HG03378 (cell line): Measurements from ENCODE around the gene ARPC5.
A peak's percentile ranks its signal among the peaks of the same experiment; 100 is the strongest.
"Not testable (repeated sequence)": the region's sequence is repeated elsewhere in the genome, so short reads cannot be mapped to it uniquely, and the experiment has no call there.

Experiments
- ATAC-seq: cut with Tn5 transposase; IDR thresholded peaks from one replicate; pipeline ENCODE4 v1.9.1; 2021; ENCODE audit warnings: mild to moderate bottlenecking, moderate library complexity; ENCODE audit not compliant: unreplicated experiment

Gene ARPC5

GRCh38 chr1:183648042-183648441, 12.5 kb upstream of the ARPC5 start:
- no peak for ATAC-seq

- ATAC-seq: no peak
Observed at GRCh38 chr1:183646776-183647175, 11.2 kb upstream of the ARPC5 start.

- no peak for ATAC-seq
Observed at GRCh38 chr1:183645531-183645930, 9.9 kb upstream of the ARPC5 start.

GRCh38 chr1:183642166-183642565, 6.6 kb upstream of the ARPC5 start:
- no peak for ATAC-seq

GRCh38 chr1:183640193-183640592, 4.6 kb upstream of the ARPC5 start:
- no peak for ATAC-seq

- no peak for ATAC-seq
Observed at GRCh38 chr1:183638649-183639387, 3.2 kb upstream of the ARPC5 start.

- ATAC-seq: no peak
Observed at GRCh38 chr1:183636783-183637182, 1.2 kb upstream of the ARPC5 start.

GRCh38 chr1:183636334-183636682, 725 bp upstream of the ARPC5 start:
- no peak for ATAC-seq

- ATAC-seq: no peak
Observed at GRCh38 chr1:183635099-183635605, 431 bp downstream of the ARPC5 start.

GRCh38 chr1:183634429-183635065, 1.0 kb downstream of the ARPC5 start:
- ATAC-seq: no peak

- peak; percentile 84 for ATAC-seq
Observed at GRCh38 chr1:183633676-183634343, 1.8 kb downstream of the ARPC5 start.

- ATAC-seq: no peak
Observed at GRCh38 chr1:183632964-183633363, 2.6 kb downstream of the ARPC5 start.

GRCh38 chr1:183632114-183632513, 3.5 kb downstream of the ARPC5 start:
- no peak for ATAC-seq

- ATAC-seq: no peak
Observed at GRCh38 chr1:183630748-183631147, 4.8 kb downstream of the ARPC5 start.

- no peak for ATAC-seq
Observed at GRCh38 chr1:183628537-183628936, 7.0 kb downstream of the ARPC5 start.

GRCh38 chr1:183626236-183626635, 9.3 kb downstream of the ARPC5 start:
- not testable (repeated sequence) for ATAC-seq

- ATAC-seq: peak; percentile 77
Observed at GRCh38 chr1:183622884-183623785, 12.4 kb downstream of the ARPC5 start.

- no peak for ATAC-seq
Observed at GRCh38 chr1:183622013-183622412, 13.6 kb downstream of the ARPC5 start.

GRCh38 chr1:183620311-183620710, 15.3 kb downstream of the ARPC5 start:
- no peak for ATAC-seq

- ATAC-seq: no peak
Observed at GRCh38 chr1:183619781-183620180, 15.8 kb downstream of the ARPC5 start.

- ATAC-seq: not testable (repeated sequence)
Observed at GRCh38 chr1:183618202-183618601, 17.4 kb downstream of the ARPC5 start.
